ENCODE data around the gene LIPG.

DNA sequence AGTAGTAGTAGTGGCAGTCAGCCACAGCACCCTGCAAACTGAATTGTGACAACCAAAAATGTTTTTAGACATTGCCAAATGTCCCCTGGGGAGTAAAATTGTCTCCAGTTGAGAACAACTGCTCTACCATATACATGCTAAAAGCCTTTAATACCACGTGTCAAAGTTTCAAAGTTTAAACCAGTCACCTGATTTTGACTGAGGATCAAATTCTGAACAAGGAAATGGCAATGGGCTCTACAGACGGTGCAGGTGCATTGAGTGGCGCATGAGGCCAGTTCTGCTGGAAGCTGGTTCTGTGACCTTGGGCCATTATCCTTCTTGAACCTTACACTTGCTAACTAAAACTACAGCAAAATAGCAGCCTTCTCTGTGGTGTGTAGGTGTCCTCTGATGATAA, 85.0 kb downstream of the LIPG start:
- TF ChIP-seq, protein P1, sequence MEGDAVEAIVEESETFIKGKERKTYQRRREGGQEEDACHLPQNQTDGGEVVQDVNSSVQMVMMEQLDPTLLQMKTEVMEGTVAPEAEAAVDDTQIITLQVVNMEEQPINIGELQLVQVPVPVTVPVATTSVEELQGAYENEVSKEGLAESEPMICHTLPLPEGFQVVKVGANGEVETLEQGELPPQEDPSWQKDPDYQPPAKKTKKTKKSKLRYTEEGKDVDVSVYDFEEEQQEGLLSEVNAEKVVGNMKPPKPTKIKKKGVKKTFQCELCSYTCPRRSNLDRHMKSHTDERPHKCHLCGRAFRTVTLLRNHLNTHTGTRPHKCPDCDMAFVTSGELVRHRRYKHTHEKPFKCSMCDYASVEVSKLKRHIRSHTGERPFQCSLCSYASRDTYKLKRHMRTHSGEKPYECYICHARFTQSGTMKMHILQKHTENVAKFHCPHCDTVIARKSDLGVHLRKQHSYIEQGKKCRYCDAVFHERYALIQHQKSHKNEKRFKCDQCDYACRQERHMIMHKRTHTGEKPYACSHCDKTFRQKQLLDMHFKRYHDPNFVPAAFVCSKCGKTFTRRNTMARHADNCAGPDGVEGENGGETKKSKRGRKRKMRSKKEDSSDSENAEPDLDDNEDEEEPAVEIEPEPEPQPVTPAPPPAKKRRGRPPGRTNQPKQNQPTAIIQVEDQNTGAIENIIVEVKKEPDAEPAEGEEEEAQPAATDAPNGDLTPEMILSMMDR (IDR thresholded peaks at IDR 0.05) = no peak
- no peak for TF ChIP-seq POLR2A (IDR thresholded peaks at IDR 0.05)
